Measurements from ENCODE around the gene PARP11. TPM values are rescaled to one million over a fixed set of nuclear protein-coding genes. Genes with fewer than 3 reads are reported as not detected.

Gene PARP11
- total RNA-seq, 6 experiments from 2014 or later, result 2.9 to 7.5 (median 4.9) TPM

GRCh38 chr12:3795492-3796133, 77.6 kb downstream of the PARP11 start:
- Histone ChIP-seq H3K27ac (peak overlapping the region in 1 of 3 donors; percentile 49), H3K4me3 (no peak overlapping the region), H3K4me1 (peaks cover 0 to 52% (median 13%) of the 10 kb centered on the region in 4 donors), H3K9me3 (no peaks in the 10 kb centered on the region), H3K36me3 (no peaks in the 10 kb centered on the region), H3K27me3 (no peaks in the 10 kb centered on the region)
- intact Hi-C loops (cut with DNase I), result no loop called here
- TF ChIP-seq POLR2A (IDR thresholded peaks at IDR 0.05) (no peak), CTCF (IDR thresholded peaks at IDR 0.05) (no peak)
- 36% methylated on average over 5 of the region's 5 CpGs for WGBS (ENCODE audit: insufficient coverage, low coverage, low lambda C conversion rate, missing lambda C conversion rate)
- DNase-seq (peak in 1 of 3 donors; percentile 48), ATAC-seq (peak; percentile 65 to 80 (median 71))

- H3K4me1 ChIP-seq, result peaks cover 0 to 52% (median 13%) of the 10 kb centered on the region in 4 donors
- TF ChIP-seq POLR2A (IDR thresholded peaks at IDR 0.05), result no peak
- no peak for TF ChIP-seq CTCF (IDR thresholded peaks at IDR 0.05)
- peak in 2 of 4 donors; percentile 4 to 44 for ATAC-seq
Measured at GRCh38 chr12:3795066-3795465, 78.1 kb downstream of the PARP11 start.

GRCh38 chr12:3792623-3793288, 80.4 kb downstream of the PARP11 start:
- intact Hi-C loops (cut with DNase I), result no loop called here
- DNase-seq (peak; percentile 51 to 80 (median 72)), ATAC-seq (peak; percentile 80 to 91 (median 86))
- Histone ChIP-seq H3K9me3 (no peaks in the 10 kb centered on the region), H3K4me3 (no peak overlapping the region), H3K27me3 (no peaks in the 10 kb centered on the region), H3K27ac (peak overlapping the region in 1 of 3 donors; percentile 35), H3K36me3 (no peaks in the 10 kb centered on the region), H3K4me1 (peaks cover 0 to 35% (median 13%) of the 10 kb centered on the region in 4 donors)
- WGBS (ENCODE audit: insufficient coverage, low coverage, low lambda C conversion rate, missing lambda C conversion rate), result 34% methylated on average over 9 of the region's 10 CpGs
- no peak for TF ChIP-seq POLR2A (IDR thresholded peaks at IDR 0.05)
- TF ChIP-seq CTCF (IDR thresholded peaks at IDR 0.05), result peak in 1 of 4 donors; percentile 5

More at GRCh38 chr12:3795066-3795465, 78.1 kb downstream of the PARP11 start:
- H3K36me3 ChIP-seq, result no peaks in the 10 kb centered on the region
- DNase-seq, result no peak
- H3K27me3 ChIP-seq, result no peaks in the 10 kb centered on the region
- H3K27ac ChIP-seq, result peak overlapping the region in 1 of 3 donors; percentile 49
- H3K4me3 ChIP-seq, result no peak overlapping the region
- intact Hi-C loops (cut with DNase I), result no loop called here
- no peaks in the 10 kb centered on the region for H3K9me3 ChIP-seq
- 12% methylated on average over 2 of the region's 2 CpGs for WGBS (ENCODE audit: insufficient coverage, low coverage, low lambda C conversion rate, missing lambda C conversion rate)

- ATAC-seq (peak in 1 of 4 donors; percentile 3), DNase-seq (peak in 1 of 3 donors; percentile 51)
- intact Hi-C loops (cut with DNase I), result no loop called here
- Histone ChIP-seq H3K4me3 (no peak overlapping the region), H3K4me1 (peaks cover 0 to 30% (median 13%) of the 10 kb centered on the region in 4 donors), H3K27me3 (no peaks in the 10 kb centered on the region), H3K9me3 (no peaks in the 10 kb centered on the region), H3K27ac (no peak overlapping the region), H3K36me3 (no peaks in the 10 kb centered on the region)
- TF ChIP-seq CTCF (IDR thresholded peaks at IDR 0.05), result no peak
- no peak for TF ChIP-seq POLR2A (IDR thresholded peaks at IDR 0.05)
- 54% methylated on average over 5 of the region's 5 CpGs for WGBS (ENCODE audit: insufficient coverage, low coverage, low lambda C conversion rate, missing lambda C conversion rate)
Measured at GRCh38 chr12:3791256-3791874, 81.8 kb downstream of the PARP11 start.

Measured in right lobe of liver (tissue), 6 donors.